ENCODE measurements around the gene RANBP3. TPM values are rescaled to one million over a fixed set of nuclear protein-coding genes. Genes with fewer than 3 reads are reported as not detected.

The RANBP3 gene
- total and polyA plus RNA-seq, 2 experiments from 2014 or later, result 40.2 to 98.3 TPM

DNA sequence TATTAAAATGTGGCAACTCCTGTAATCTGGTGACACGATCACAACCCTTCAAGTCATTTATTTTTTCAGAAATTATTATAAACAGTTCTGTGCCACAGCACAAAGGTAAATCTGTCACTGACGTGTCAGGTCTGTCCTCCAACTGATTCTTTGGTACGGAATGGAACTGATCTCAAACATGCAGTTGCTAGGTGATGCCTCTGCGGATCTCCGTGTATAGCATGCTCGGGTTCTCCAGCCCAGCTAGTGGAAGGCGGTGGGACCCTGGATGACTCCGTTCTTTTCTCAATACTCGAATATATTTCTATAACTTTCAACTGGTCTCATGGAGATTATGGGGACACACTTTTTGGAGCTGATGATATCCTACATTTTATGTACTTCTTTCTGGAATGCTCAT is 11.0 kb downstream of the RANBP3 start (continued):
- TF ChIP-seq, protein P1, sequence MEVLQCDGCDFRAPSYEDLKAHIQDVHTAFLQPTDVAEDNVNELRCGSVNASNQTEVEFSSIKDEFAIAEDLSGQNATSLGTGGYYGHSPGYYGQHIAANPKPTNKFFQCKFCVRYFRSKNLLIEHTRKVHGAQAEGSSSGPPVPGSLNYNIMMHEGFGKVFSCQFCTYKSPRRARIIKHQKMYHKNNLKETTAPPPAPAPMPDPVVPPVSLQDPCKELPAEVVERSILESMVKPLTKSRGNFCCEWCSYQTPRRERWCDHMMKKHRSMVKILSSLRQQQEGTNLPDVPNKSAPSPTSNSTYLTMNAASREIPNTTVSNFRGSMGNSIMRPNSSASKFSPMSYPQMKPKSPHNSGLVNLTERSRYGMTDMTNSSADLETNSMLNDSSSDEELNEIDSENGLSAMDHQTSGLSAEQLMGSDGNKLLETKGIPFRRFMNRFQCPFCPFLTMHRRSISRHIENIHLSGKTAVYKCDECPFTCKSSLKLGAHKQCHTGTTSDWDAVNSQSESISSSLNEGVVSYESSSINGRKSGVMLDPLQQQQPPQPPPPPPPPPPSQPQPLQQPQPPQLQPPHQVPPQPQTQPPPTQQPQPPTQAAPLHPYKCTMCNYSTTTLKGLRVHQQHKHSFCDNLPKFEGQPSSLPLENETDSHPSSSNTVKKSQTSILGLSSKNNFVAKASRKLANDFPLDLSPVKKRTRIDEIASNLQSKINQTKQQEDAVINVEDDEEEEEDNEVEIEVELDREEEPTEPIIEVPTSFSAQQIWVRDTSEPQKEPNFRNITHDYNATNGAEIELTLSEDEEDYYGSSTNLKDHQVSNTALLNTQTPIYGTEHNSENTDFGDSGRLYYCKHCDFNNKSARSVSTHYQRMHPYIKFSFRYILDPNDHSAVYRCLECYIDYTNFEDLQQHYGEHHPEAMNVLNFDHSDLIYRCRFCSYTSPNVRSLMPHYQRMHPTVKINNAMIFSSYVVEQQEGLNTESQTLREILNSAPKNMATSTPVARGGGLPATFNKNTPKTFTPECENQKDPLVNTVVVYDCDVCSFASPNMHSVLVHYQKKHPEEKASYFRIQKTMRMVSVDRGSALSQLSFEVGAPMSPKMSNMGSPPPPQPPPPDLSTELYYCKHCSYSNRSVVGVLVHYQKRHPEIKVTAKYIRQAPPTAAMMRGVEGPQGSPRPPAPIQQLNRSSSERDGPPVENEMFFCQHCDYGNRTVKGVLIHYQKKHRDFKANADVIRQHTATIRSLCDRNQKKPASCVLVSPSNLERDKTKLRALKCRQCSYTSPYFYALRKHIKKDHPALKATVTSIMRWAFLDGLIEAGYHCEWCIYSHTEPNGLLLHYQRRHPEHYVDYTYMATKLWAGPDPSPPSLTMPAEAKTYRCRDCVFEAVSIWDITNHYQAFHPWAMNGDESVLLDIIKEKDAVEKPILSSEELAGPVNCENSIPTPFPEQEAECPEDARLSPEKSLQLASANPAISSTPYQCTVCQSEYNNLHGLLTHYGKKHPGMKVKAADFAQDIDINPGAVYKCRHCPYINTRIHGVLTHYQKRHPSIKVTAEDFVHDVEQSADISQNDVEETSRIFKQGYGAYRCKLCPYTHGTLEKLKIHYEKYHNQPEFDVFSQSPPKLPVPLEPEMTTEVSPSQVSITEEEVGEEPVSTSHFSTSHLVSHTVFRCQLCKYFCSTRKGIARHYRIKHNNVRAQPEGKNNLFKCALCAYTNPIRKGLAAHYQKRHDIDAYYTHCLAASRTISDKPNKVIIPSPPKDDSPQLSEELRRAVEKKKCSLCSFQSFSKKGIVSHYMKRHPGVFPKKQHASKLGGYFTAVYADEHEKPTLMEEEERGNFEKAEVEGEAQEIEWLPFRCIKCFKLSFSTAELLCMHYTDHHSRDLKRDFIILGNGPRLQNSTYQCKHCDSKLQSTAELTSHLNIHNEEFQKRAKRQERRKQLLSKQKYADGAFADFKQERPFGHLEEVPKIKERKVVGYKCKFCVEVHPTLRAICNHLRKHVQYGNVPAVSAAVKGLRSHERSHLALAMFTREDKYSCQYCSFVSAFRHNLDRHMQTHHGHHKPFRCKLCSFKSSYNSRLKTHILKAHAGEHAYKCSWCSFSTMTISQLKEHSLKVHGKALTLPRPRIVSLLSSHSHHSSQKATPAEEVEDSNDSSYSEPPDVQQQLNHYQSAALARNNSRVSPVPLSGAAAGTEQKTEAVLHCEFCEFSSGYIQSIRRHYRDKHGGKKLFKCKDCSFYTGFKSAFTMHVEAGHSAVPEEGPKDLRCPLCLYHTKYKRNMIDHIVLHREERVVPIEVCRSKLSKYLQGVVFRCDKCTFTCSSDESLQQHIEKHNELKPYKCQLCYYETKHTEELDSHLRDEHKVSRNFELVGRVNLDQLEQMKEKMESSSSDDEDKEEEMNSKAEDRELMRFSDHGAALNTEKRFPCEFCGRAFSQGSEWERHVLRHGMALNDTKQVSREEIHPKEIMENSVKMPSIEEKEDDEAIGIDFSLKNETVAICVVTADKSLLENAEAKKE (CRISPR knock-in tag; IDR thresholded peaks at IDR 0.05), result no peak

DNA sequence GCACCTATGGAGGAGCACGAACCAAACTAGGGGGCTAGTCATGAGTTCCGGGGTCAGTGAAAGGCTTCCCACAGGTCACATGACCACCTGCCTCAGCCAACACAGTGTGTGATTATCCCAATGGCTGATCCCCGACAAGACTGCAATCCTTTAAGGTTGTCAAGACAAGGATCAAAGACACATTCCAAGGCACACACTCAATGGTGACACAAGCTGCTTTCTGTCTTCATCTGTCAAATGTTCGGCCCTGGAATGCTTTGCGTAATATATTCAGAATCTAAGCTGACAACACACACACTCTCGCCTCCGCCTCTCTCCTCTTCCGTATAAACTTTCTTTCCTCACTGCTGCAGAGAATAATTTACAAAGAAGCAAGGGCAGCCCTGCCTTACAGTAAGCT is 11.7 kb downstream of the RANBP3 start:
- H3K27ac ChIP-seq (ENCODE audit: low read depth), result no peak overlapping the region
- H3K27me3 ChIP-seq (ENCODE audit: insufficient read depth), result no peaks in the 10 kb centered on the region
- H3F3A ChIP-seq (replicated peaks; ENCODE audit: low read depth), result peaks cover 14% of the 10 kb centered on the region; the same call in 1 of the 2 replicates
- Mint-ChIP-seq H3K36me3 (ENCODE audit: low read depth) (no peaks in the 10 kb centered on the region; the same call in 2 of the 3 replicates), H3K27me3 (ENCODE audit: insufficient read depth, low read depth, poor library complexity) (peaks cover 7% of the 10 kb centered on the region), H3K9me3 (no peaks in the 10 kb centered on the region), H3K4me3 (no peak overlapping the region), H3K4me1 (peaks cover 65% of the 10 kb centered on the region), H3K27ac (no peak overlapping the region)
- peaks cover 29% of the 10 kb centered on the region for H3K4me1 ChIP-seq (ENCODE audit: insufficient read depth)
- H3K79me2 ChIP-seq (replicated peaks; ENCODE audit: insufficient read depth), result peaks cover 92% of the 10 kb centered on the region
- DNase-seq (ENCODE audit: low spot score) (no peak), ATAC-seq (no peak)
- no peak overlapping the region for H3K4me2 ChIP-seq
- H3K4me3 ChIP-seq, result no peak overlapping the region
- H3K9me2 ChIP-seq (ENCODE audit: insufficient read depth), result no peaks in the 10 kb centered on the region
- peaks cover 76% of the 10 kb centered on the region for H4K20me1 ChIP-seq (replicated peaks; ENCODE audit: insufficient read depth)
- H2AFZ ChIP-seq, result no peak overlapping the region
- no peaks in the 10 kb centered on the region for H3K36me3 ChIP-seq (ENCODE audit: insufficient read depth)
- TF ChIP-seq, protein P2, sequence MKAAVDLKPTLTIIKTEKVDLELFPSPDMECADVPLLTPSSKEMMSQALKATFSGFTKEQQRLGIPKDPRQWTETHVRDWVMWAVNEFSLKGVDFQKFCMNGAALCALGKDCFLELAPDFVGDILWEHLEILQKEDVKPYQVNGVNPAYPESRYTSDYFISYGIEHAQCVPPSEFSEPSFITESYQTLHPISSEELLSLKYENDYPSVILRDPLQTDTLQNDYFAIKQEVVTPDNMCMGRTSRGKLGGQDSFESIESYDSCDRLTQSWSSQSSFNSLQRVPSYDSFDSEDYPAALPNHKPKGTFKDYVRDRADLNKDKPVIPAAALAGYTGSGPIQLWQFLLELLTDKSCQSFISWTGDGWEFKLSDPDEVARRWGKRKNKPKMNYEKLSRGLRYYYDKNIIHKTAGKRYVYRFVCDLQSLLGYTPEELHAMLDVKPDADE (IDR thresholded peaks at IDR 0.05), result no peak
- TF ChIP-seq JUNB (IDR thresholded peaks at IDR 0.05; ENCODE audit: unreplicated experiment), result no peak
- TF ChIP-seq EZH2phosphoT487 (IDR thresholded peaks at IDR 0.05; ENCODE audit: unreplicated experiment), result no peak
- no peak for TF ChIP-seq ZNF331 (CRISPR knock-in tag; IDR thresholded peaks at IDR 0.05; ENCODE audit: low read depth)
- TF ChIP-seq CREB1 (CRISPR knock-in tag; IDR thresholded peaks at IDR 0.05; ENCODE audit: low read depth), result no peak
- TF ChIP-seq, protein P1 (CRISPR knock-in tag; IDR thresholded peaks at IDR 0.05), result no peak
